ENCODE data around the gene SETD3.

DNA sequence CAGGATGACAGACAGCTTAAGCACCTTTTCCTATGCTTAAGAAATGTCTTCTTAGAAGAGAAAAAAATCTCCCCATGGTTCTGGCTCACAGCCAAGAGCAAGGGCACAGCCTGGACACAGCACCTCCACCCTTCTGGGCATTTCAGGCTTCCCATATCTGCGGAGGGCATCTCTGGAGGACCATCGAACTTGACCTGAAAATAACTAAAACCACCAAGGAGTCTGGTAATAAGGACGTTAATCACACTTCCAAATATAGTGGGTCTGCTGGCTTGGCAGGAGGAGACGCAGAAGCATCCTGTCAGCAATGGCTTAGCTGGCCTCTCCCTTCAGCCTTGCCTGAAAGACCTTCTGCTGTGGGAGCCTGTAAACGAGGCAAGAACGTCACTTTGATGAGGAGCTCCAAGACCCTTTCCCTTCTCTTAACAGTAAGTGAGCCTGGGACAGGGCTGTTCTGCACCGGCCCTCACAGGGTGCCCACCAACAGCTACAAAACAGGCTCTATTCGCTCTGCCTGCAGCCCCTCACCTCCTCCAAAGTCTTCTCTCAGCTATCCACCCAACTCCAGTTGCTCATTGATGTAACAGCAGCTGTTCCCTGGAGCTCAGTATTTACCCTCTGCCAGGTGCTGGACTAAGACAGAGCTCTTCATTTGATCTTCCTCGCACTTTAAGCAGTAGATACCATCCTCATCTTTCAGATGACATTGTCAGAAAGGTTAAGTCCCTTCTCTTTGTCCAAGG, 13.2 kb downstream of the SETD3 start:
- TF ChIP-seq, protein P1, sequence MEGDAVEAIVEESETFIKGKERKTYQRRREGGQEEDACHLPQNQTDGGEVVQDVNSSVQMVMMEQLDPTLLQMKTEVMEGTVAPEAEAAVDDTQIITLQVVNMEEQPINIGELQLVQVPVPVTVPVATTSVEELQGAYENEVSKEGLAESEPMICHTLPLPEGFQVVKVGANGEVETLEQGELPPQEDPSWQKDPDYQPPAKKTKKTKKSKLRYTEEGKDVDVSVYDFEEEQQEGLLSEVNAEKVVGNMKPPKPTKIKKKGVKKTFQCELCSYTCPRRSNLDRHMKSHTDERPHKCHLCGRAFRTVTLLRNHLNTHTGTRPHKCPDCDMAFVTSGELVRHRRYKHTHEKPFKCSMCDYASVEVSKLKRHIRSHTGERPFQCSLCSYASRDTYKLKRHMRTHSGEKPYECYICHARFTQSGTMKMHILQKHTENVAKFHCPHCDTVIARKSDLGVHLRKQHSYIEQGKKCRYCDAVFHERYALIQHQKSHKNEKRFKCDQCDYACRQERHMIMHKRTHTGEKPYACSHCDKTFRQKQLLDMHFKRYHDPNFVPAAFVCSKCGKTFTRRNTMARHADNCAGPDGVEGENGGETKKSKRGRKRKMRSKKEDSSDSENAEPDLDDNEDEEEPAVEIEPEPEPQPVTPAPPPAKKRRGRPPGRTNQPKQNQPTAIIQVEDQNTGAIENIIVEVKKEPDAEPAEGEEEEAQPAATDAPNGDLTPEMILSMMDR (conservative IDR thresholded peaks at IDR 0.05; ENCODE audit: low read depth in 2 of 2): no peak
- TF ChIP-seq EZH2 (IDR thresholded peaks at IDR 0.05; ENCODE audit: low read depth, unreplicated experiment) (no peak), CREB1 (CRISPR knock-in tag; IDR thresholded peaks at IDR 0.05; ENCODE audit: low read depth) (no peak), EZH2phosphoT487 (IDR thresholded peaks at IDR 0.05; ENCODE audit: unreplicated experiment) (no peak)
- TF ChIP-seq, protein P2, sequence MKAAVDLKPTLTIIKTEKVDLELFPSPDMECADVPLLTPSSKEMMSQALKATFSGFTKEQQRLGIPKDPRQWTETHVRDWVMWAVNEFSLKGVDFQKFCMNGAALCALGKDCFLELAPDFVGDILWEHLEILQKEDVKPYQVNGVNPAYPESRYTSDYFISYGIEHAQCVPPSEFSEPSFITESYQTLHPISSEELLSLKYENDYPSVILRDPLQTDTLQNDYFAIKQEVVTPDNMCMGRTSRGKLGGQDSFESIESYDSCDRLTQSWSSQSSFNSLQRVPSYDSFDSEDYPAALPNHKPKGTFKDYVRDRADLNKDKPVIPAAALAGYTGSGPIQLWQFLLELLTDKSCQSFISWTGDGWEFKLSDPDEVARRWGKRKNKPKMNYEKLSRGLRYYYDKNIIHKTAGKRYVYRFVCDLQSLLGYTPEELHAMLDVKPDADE (IDR thresholded peaks at IDR 0.05): no peak
